Measurements from ENCODE around the gene GNAO1. TPM values are rescaled to one million over a fixed set of nuclear protein-coding genes. Genes with fewer than 3 reads are reported as not detected.

GNAO1 gene
- total RNA-seq, 4 donors from 2014 or later, result 0.50 to 1.5 (median 0.66) TPM

DNA sequence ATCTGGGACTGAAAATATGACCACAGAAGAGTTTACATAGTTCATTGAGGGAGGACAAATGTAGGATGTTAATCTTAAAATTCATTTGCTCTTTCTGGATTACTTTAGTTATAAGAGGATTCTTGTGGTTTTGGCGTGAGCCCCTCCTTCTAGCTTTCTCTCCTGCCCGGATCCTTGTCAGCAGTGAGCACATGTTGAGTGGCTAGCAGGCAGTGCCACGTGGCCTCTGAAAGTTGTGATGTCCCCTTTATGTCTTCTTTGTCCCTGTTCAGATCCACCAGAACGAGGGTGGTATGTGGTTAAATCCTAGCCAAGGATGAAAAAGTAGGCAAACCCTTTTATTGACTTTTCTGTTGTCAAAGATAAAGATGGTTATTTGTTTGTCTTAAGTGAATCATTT, 83.8 kb downstream of the GNAO1 start:
- H3K9me3 ChIP-seq, result no peaks in the 10 kb centered on the region
- TF ChIP-seq, protein P1, sequence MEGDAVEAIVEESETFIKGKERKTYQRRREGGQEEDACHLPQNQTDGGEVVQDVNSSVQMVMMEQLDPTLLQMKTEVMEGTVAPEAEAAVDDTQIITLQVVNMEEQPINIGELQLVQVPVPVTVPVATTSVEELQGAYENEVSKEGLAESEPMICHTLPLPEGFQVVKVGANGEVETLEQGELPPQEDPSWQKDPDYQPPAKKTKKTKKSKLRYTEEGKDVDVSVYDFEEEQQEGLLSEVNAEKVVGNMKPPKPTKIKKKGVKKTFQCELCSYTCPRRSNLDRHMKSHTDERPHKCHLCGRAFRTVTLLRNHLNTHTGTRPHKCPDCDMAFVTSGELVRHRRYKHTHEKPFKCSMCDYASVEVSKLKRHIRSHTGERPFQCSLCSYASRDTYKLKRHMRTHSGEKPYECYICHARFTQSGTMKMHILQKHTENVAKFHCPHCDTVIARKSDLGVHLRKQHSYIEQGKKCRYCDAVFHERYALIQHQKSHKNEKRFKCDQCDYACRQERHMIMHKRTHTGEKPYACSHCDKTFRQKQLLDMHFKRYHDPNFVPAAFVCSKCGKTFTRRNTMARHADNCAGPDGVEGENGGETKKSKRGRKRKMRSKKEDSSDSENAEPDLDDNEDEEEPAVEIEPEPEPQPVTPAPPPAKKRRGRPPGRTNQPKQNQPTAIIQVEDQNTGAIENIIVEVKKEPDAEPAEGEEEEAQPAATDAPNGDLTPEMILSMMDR (IDR thresholded peaks at IDR 0.05), result no peak
- no peak for TF ChIP-seq POLR2A (IDR thresholded peaks at IDR 0.05)
- no peak overlapping the region for H3K4me3 ChIP-seq
- H3K36me3 ChIP-seq, result no peaks in the 10 kb centered on the region
- no peak for DNase-seq
- H3K27ac ChIP-seq, result no peak overlapping the region
- intact Hi-C loops (cut with DNase I), result no loop called here
- H3K4me1 ChIP-seq, result no peaks in the 10 kb centered on the region
- WGBS, 2 donors, result 56 to 63% methylated on average over 4 of the region's 4 CpGs
- peaks cover 0 to 3% (median 0%) of the 10 kb centered on the region in 4 donors for H3K27me3 ChIP-seq

GRCh38 chr16:56275801-56276200, 84.5 kb downstream of the GNAO1 start:
- intact Hi-C loops (cut with DNase I), result no loop called here
- H3K4me3 ChIP-seq, result no peak overlapping the region
- peaks cover 0 to 3% (median 0%) of the 10 kb centered on the region in 4 donors for H3K27me3 ChIP-seq
- 95% methylated on average over 7 of the region's 9 CpGs for WGBS, 2 donors
- TF ChIP-seq, protein P1 (IDR thresholded peaks at IDR 0.05), result no peak
- no peak for TF ChIP-seq POLR2A (IDR thresholded peaks at IDR 0.05)
- no peaks in the 10 kb centered on the region for H3K36me3 ChIP-seq
- no peaks in the 10 kb centered on the region for H3K4me1 ChIP-seq
- H3K9me3 ChIP-seq, result no peaks in the 10 kb centered on the region
- DNase-seq, result no peak
- H3K27ac ChIP-seq, result no peak overlapping the region

DNA sequence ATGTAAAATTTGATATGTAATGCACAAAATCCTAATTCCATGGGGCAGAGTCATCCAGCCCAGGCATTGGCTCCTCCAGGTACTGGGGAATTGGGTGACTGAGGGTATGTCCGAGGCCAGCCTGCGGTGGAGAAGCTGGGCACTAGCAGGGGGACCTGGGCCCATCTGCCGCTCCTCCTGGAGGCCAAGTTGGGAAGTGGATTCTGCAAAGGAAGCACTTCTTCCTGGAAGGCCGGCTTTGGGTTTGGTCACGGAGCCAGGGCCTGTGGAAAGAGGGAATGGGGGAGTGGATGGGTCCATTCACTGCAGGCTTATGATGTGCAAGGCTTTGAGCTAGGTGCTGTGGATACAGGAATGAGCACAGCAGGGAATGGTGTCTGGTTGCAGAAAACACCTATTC, 85.8 kb downstream of the GNAO1 start:
- peaks cover 0 to 3% (median 0%) of the 10 kb centered on the region in 4 donors for H3K27me3 ChIP-seq
- H3K9me3 ChIP-seq, result no peaks in the 10 kb centered on the region
- intact Hi-C loops (cut with DNase I), result no loop called here
- H3K4me1 ChIP-seq, result no peaks in the 10 kb centered on the region
- no peak overlapping the region for H3K4me3 ChIP-seq
- TF ChIP-seq POLR2A (IDR thresholded peaks at IDR 0.05), result no peak
- TF ChIP-seq, protein P1 (IDR thresholded peaks at IDR 0.05), result peak in 1 of 6 experiments; percentile 6
- WGBS, 2 donors, result 73 to 78% methylated on average over 3 to 5 of the region's 5 CpGs
- DNase-seq, result no peak
- no peaks in the 10 kb centered on the region for H3K36me3 ChIP-seq
- no peak overlapping the region for H3K27ac ChIP-seq

GRCh38 chr16:56278196-56278855, 87.0 kb downstream of the GNAO1 start:
- Histone ChIP-seq H3K36me3 (no peaks in the 10 kb centered on the region), H3K27me3 (peaks cover 0 to 3% (median 0%) of the 10 kb centered on the region in 4 donors), H3K4me1 (no peaks in the 10 kb centered on the region), H3K27ac (no peak overlapping the region), H3K4me3 (no peak overlapping the region), H3K9me3 (no peaks in the 10 kb centered on the region)
- WGBS, 2 donors, result 85% methylated on average over 5 of the region's 9 CpGs
- intact Hi-C loops (cut with DNase I), result no loop called here
- TF ChIP-seq, protein P1 (IDR thresholded peaks at IDR 0.05), result no peak
- no peak for TF ChIP-seq POLR2A (IDR thresholded peaks at IDR 0.05)
- no peak for DNase-seq

DNA sequence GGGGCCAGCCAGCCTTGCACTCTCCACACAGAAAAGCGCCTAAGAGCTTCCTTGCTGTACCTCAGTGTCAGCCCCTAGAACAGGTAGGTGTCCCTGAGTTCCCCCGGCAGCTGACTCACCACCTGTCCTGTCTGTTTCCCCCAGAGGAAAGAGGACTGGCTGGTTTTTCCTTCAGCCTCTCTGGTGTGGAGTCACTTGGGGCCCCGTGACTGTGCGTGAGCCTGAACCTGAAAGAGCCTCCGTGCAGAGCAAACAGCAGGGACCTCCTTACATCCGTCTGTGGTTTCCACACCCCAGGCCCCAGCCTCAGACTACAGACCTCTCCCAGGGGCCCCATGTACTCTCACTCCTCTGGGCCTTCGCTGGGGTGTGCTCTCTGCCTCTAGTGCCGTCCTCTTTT, 87.8 kb downstream of the GNAO1 start:
- no peaks in the 10 kb centered on the region for H3K27me3 ChIP-seq
- H3K4me1 ChIP-seq, result no peaks in the 10 kb centered on the region
- no peak for DNase-seq
- no peak overlapping the region for H3K4me3 ChIP-seq
- TF ChIP-seq, protein P1 (IDR thresholded peaks at IDR 0.05), result no peak
- TF ChIP-seq POLR2A (IDR thresholded peaks at IDR 0.05), result no peak
- intact Hi-C loops (cut with DNase I), result no loop called here
- no peaks in the 10 kb centered on the region for H3K9me3 ChIP-seq
- no peak overlapping the region for H3K27ac ChIP-seq
- H3K36me3 ChIP-seq, result no peaks in the 10 kb centered on the region
- 49 to 70% methylated on average over 7 of the region's 8 CpGs for WGBS, 2 donors

Data from esophagus squamous epithelium (tissue), 5 donors.